Skeletal muscle satellite cell (primary cell): Measurements from ENCODE around the gene CCNY.

ENCODE experiments used
- H3K27me3 ChIP-seq: 2 replicates; pipeline ENCODE4 v1.7.0; 2013; ENCODE audit warnings: low read length; ENCODE audit not compliant: control insufficient read depth, insufficient read depth
- H3K36me3 ChIP-seq: 2 replicates; pipeline ENCODE4 v1.7.0; 2013; ENCODE audit warnings: mild to moderate bottlenecking, control low read depth, low read length; ENCODE audit not compliant: insufficient read depth
- H3K4me1 ChIP-seq: 2 replicates; pipeline ENCODE4 v1.7.0; 2013; ENCODE audit warnings: low read length; ENCODE audit not compliant: control insufficient read depth, insufficient read depth
- H3K4me2 ChIP-seq: 2 replicates; pipeline ENCODE4 v1.7.0; 2013; ENCODE audit warnings: mild to moderate bottlenecking, low read length
- H3K4me3 ChIP-seq: 2 replicates; pipeline ENCODE4 v1.7.0; 2013; ENCODE audit warnings: low read length
- H3K9ac ChIP-seq: 2 replicates; pipeline ENCODE4 v1.7.0; 2013; ENCODE audit warnings: mild to moderate bottlenecking, low read depth, low read length, moderate library complexity
- H3K9me3 ChIP-seq: replicated peaks from 2 replicates; pipeline ENCODE4 v1.7.0; 2013; ENCODE audit warnings: mild to moderate bottlenecking, control low read depth, low read length

The CCNY gene

DNA sequence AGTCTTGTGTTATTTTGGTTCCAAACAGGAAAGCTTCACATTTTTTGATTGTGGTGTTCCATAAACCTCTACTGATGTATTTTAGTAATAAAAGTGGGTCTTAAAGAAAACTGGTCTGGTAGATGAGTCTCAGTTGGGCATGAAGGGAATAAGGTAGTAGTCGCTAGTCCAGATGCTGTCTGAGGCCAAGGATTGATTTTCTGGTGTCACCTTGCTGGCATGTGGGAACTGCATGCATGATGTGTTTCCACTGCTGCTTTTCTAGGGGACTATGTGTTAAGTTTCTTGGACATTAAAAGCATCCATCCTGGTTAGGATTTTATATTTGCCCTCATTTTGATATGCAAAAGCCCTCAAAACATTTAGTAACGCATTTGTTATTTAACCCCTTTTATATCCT is 145.1 kb downstream of the CCNY start:
- Histone ChIP-seq H3K4me2 (no peak overlapping the region), H3K4me1 (no peaks in the 10 kb centered on the region), H3K9me3 (no peaks in the 10 kb centered on the region)

DNA sequence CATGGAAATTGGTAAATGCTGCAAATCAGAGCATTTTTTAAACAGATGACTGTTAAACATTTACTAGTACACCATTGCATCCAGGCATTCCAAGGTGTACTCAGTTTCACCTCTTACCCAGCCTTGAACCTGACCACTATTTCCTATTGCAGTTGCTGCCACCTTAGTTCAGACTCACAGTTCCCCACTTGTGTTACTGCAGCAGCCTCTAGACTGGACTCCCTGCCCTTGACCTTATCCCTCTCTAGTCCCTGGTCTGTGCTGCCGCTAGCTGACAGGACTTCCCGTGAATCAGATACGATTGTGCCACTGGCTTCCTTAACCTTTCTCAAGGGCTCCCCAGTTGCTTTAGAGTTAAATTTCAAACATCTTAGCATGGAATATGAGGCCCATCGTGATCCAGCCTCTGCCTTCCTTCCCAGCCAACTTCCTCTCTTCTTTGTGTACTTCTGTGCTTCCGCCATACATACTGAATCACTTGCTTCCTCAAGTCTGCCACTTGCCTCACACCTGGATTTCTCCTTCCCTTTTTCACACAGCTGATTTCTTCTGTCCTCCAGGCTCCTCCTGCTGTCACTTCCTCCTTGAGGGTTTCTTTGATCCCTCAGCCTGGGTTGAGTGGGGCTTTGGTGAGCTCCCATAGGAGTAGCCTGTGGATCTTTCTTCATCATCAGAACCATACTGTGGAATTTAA is 150.1 kb downstream of the CCNY start:
- Histone ChIP-seq H3K4me2 (no peak overlapping the region), H3K4me3 (no peak overlapping the region), H3K36me3 (peaks cover 14% of the 10 kb centered on the region), H3K27me3 (no peaks in the 10 kb centered on the region), H3K9me3 (no peaks in the 10 kb centered on the region), H3K4me1 (peaks cover 17% of the 10 kb centered on the region), H3K9ac (no peak overlapping the region)

More for the DNA sequence above, 145.1 kb downstream of the CCNY start:
- H3K27me3 ChIP-seq = no peaks in the 10 kb centered on the region
- H3K36me3 ChIP-seq = peaks cover 11% of the 10 kb centered on the region
- no peak overlapping the region for H3K9ac ChIP-seq
- H3K4me3 ChIP-seq = no peak overlapping the region

DNA sequence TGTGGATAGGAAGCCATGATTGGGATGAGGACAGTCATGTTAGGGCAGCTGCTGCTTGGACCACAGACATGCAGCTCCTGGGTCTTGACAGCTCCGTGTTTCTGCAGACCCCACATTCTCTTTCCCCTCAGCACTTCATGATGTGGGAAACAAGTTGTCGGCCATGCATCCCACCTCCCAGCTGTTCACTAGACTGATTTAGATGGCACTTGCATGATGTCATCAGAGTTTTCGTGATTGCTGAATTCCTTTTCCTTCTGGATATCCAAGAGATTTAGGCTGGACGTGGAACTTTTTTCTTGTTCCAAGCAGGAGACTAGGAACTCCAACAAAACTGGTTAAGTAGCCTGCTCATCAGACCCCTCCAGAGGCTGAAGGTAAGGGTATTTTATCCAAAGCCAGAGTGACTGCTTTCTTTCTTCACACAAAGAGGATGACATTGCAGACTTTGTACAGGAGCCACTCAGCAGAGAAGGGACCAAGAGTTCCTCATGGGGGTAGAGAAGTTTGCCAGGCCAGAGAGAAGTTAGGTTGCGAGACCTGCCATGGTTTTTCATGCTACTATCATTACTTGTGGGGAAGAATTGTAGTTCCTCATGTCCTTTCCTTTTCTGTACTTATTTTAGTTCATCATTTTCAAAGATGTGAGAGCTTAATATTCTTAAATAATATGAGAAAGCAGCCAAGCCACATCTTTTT is 151.2 kb downstream of the CCNY start:
- Histone ChIP-seq H3K4me1 (peaks cover 17% of the 10 kb centered on the region), H3K4me3 (no peak overlapping the region), H3K36me3 (peaks cover 14% of the 10 kb centered on the region), H3K9me3 (no peaks in the 10 kb centered on the region), H3K9ac (no peak overlapping the region), H3K27me3 (no peaks in the 10 kb centered on the region), H3K4me2 (no peak overlapping the region)

DNA sequence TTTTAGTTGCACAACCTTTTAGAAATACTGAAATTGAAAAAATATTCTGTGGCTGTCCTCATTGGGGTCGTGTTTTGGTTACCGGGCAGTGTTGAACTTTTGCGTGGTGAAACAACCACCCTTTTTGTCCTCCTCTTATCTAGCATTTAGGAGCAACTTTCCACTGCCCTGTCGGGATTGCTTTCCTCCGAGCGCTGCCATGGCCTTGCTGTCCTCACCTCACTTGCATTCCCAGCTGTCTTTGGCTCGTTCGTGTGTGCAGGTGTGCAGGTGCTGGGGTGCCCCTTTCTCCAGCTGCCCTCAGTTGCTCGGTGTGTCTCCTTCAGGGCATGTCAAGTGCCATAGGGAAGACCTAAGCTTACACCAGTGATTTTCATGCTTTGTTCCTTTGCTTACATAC is 151.9 kb downstream of the CCNY start:
- H3K9ac ChIP-seq = no peak overlapping the region
- H3K4me1 ChIP-seq = peaks cover 17% of the 10 kb centered on the region
- H3K9me3 ChIP-seq = no peaks in the 10 kb centered on the region
- no peak overlapping the region for H3K4me2 ChIP-seq
- H3K4me3 ChIP-seq = no peak overlapping the region
- no peaks in the 10 kb centered on the region for H3K27me3 ChIP-seq
- peaks cover 14% of the 10 kb centered on the region for H3K36me3 ChIP-seq

DNA sequence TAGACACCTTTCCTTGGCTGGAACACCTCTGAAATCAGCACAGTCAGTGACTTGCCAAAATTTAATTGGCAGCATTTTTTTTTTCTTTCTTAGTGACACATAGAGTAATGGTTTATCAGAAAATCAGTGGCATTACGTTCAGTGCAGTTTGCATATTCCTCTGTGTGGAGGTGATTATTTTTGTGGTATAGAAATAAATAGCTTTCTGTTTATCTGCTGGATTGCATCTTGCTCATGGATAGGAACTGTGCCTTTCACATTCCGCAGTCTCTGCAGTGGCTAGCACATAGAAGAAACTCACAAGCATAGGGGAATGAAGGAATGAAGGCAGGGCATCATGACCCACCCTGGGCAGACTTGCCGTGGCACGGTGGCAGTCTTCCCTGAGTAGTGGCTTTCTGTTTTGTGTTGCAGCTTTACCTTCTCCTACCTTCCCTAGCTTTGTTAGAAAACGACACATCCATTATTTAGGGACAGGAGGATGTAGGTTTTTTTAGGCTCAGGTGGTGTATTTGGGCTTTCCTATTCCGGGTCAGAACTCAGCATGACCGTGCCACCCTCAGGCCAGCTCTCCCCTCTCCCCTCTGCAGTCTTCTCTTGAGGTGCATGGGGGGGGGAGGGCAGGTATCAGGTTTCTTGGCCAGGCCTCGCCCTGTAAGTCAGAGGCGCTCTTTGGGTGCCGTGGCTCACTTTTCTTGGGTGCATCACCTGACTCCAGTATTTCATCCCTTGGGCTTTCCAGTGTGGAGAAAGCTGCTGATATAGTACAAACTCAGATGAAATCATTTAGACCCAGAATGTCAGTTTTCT is 156.3 kb downstream of the CCNY start:
- Histone ChIP-seq H3K4me3 (no peak overlapping the region), H3K36me3 (peaks cover 3% of the 10 kb centered on the region), H3K9me3 (no peaks in the 10 kb centered on the region), H3K4me2 (no peak overlapping the region), H3K9ac (no peak overlapping the region), H3K4me1 (peaks cover 17% of the 10 kb centered on the region), H3K27me3 (no peaks in the 10 kb centered on the region)

DNA sequence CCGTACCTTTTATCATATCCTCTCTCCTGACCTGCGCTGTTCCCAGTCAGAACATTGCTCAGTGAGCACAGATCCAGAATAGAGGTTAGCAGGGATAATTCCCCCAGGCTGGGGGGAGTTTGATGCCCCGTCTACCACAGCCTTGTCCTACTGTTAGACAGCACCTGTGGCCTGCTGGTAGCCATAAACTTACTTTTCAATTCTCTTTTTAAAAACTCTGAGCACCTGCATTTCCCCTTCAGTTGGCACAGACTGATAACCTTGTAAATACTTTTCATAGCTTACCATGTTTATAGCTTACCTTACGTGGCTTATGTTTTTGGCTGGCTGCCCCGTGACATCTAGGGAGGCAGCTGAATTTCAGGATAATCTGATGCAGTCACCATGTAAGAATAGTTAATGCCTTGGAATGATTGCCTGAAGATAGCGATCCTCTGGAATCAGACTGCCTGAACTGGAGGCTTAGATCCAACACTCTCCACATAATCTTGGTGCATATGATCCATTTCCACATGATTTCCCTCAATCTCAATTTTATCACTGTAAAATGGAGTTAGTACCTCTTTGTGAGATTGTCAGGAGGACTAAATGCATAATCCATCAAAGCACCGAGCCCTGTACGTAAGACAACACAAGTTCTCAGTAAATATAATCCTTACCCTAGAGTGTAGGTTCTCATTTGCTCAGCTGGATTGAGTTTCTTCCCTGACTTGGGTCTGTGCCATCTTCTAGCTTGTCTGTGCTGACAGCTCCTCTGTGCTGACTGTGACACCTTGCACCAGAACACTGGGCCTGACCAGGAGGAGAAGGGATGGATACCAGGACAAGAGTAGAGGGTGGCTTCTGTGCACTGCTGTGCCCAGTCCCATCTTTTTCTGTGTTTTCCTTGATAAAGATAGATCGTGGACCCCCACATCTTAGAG is 157.1 kb downstream of the CCNY start:
- H3K4me3 ChIP-seq = no peak overlapping the region
- no peaks in the 10 kb centered on the region for H3K27me3 ChIP-seq
- no peak overlapping the region for H3K9ac ChIP-seq
- no peak overlapping the region for H3K4me2 ChIP-seq
- peaks cover 11% of the 10 kb centered on the region for H3K4me1 ChIP-seq
- H3K36me3 ChIP-seq = peaks cover 3% of the 10 kb centered on the region
- no peaks in the 10 kb centered on the region for H3K9me3 ChIP-seq

DNA sequence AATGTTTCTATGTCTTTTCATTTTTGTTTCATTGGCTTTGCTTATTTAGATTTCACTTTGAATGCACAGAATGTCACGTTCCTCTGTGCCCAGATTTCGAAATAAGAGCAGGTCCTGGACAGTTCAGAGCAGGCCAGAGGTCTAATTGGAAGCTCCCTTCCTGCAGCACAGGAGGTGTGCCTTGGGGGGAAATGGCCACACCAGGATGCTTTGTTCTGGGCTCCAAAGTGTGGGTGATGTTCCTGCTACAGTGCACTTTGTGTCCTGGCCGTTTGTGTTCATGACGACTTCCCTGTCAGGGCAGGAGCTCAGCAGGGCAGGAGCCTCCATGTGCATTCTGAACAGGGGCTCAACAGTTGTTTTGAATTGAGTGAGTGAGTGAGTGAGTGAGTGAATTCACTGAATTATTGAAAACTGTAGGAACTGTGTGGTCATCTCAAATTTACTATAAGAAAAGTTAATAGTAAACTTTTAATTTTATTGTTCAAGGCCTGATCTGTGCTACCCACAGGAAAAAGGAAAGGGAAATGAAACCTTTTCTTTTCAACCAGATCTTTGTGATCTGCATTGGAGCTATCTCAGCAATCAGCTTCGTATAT is 159.3 kb downstream of the CCNY start:
- Histone ChIP-seq H3K4me2 (peak overlapping the region; percentile 38), H3K9me3 (no peaks in the 10 kb centered on the region), H3K9ac (no peak overlapping the region), H3K4me1 (peaks cover 11% of the 10 kb centered on the region), H3K4me3 (no peak overlapping the region), H3K27me3 (no peaks in the 10 kb centered on the region), H3K36me3 (peaks cover 3% of the 10 kb centered on the region)

DNA sequence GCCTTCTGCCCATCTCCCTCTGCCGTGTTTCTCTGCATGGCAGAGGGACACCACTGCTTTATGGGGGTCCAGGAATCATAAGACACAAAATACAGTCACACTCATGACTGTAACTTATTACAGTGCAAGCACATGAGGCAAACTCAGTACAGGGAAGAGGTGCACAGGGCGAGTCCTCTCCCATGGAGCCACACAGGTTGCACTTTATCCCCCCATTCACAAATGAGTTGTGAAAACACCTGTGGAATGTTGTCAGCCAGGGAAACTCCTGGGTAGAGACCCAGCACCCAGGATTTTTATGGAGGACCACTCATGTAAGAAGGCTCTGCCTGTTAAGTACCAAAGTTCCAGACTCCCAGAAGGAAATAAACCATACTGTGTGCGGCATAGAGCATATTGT is 161.6 kb downstream of the CCNY start:
- Histone ChIP-seq H3K9me3 (no peaks in the 10 kb centered on the region), H3K4me2 (no peak overlapping the region), H3K4me1 (peaks cover 11% of the 10 kb centered on the region), H3K27me3 (no peaks in the 10 kb centered on the region), H3K9ac (no peak overlapping the region), H3K36me3 (peaks cover 3% of the 10 kb centered on the region), H3K4me3 (no peak overlapping the region)

DNA sequence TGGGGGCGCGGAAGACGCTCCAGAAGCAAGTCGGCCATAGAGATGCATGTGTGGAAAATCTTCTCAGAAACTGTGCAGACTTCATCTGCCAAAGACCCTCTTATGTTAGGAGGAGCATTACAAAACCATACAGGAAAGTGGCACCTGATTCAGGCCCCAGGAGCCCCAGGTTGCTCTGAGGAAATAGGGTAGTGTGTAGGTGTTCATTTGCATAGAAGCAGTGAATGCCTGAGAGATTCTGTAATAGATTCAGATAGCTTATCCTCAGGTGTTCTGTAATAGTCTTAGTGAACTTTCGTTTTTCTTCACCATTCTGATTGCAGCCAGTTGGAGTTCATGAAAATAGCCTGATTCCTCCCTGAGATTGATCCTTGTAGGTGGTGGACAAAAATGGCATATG is 162.4 kb downstream of the CCNY start:
- H3K36me3 ChIP-seq = peaks cover 1% of the 10 kb centered on the region
- no peaks in the 10 kb centered on the region for H3K27me3 ChIP-seq
- no peak overlapping the region for H3K9ac ChIP-seq
- H3K4me2 ChIP-seq = no peak overlapping the region
- no peaks in the 10 kb centered on the region for H3K9me3 ChIP-seq
- H3K4me1 ChIP-seq = peaks cover 11% of the 10 kb centered on the region
- H3K4me3 ChIP-seq = no peak overlapping the region

DNA sequence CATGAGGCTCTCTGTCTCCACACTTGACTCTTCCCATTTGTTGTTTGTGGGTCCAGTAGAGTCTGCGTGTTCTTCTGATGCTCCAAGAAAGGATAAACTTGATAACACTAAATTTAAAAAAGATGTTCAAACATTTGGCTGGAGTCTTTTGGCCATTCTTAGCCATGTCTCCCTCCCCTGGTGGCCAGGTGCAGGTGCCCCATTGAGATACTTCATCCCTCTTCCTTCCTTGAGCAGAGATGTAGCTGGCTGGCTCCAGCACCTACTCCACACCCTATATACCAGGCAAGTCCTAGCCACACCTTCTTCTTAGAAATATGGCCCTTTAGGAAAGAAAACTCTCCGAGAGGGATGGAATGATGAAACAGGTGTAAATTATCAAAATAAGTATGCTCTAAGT is 165.6 kb downstream of the CCNY start:
- Histone ChIP-seq H3K4me1 (no peaks in the 10 kb centered on the region), H3K27me3 (no peaks in the 10 kb centered on the region), H3K4me3 (no peak overlapping the region), H3K9me3 (no peaks in the 10 kb centered on the region), H3K4me2 (no peak overlapping the region), H3K36me3 (no peaks in the 10 kb centered on the region), H3K9ac (no peak overlapping the region)
